Measurements from ENCODE around the gene RRP8.

The RRP8 gene

GRCh38 chr11:6568191-6568918 is 35.1 kb downstream of the RRP8 start:
- peak; percentile 32 for DNase-seq (ENCODE audit: low spot score)

GRCh38 chr11:6567371-6567745 is 36.1 kb downstream of the RRP8 start:
- DNase-seq (ENCODE audit: low spot score), result no peak

GRCh38 chr11:6566704-6567370 is 36.6 kb downstream of the RRP8 start:
- no peak for DNase-seq (ENCODE audit: low spot score)

- no peak for DNase-seq (ENCODE audit: low spot score)
Observed at GRCh38 chr11:6565988-6566703, 37.3 kb downstream of the RRP8 start.

- DNase-seq (ENCODE audit: low spot score), result no peak
Observed at GRCh38 chr11:6565325-6565724, 38.1 kb downstream of the RRP8 start.

- no peak for DNase-seq (ENCODE audit: low spot score)
Observed at GRCh38 chr11:6563667-6564066, 39.7 kb downstream of the RRP8 start.

GRCh38 chr11:6563121-6563619 is 40.2 kb downstream of the RRP8 start:
- no peak for DNase-seq (ENCODE audit: low spot score)

- DNase-seq (ENCODE audit: low spot score), result no peak
Observed at GRCh38 chr11:6561288-6561687, 42.1 kb downstream of the RRP8 start.

- DNase-seq (ENCODE audit: low spot score), result no peak
Observed at GRCh38 chr11:6559369-6559768, 44.0 kb downstream of the RRP8 start.

GRCh38 chr11:6557761-6558674 is 45.4 kb downstream of the RRP8 start:
- DNase-seq (ENCODE audit: low spot score), result no peak

GRCh38 chr11:6557063-6557462 is 46.4 kb downstream of the RRP8 start:
- DNase-seq (ENCODE audit: low spot score), result no peak

- no peak for DNase-seq (ENCODE audit: low spot score)
Observed at GRCh38 chr11:6556139-6556949, 47.1 kb downstream of the RRP8 start.

GRCh38 chr11:6554828-6555706 is 48.3 kb downstream of the RRP8 start:
- no peak for DNase-seq (ENCODE audit: low spot score)

GRCh38 chr11:6553634-6554033 is 49.8 kb downstream of the RRP8 start:
- DNase-seq (ENCODE audit: low spot score), result no peak

- DNase-seq (ENCODE audit: low spot score), result no peak
Observed at GRCh38 chr11:6548641-6549040, 54.8 kb downstream of the RRP8 start.

GRCh38 chr11:6548121-6548520 is 55.3 kb downstream of the RRP8 start:
- no peak for DNase-seq (ENCODE audit: low spot score)

- no peak for DNase-seq (ENCODE audit: low spot score)
Observed at GRCh38 chr11:6547177-6547576, 56.2 kb downstream of the RRP8 start.

- no peak for DNase-seq (ENCODE audit: low spot score)
Observed at GRCh38 chr11:6546735-6547134, 56.7 kb downstream of the RRP8 start.

- DNase-seq (ENCODE audit: low spot score), result no peak
Observed at GRCh38 chr11:6545917-6546605, 57.4 kb downstream of the RRP8 start.
